HepG2 (cell line): ENCODE data around the gene CALM1. TPM values are rescaled to one million over a fixed set of nuclear protein-coding genes. Genes with fewer than 3 reads are reported as not detected.

ENCODE experiments used
- MBNL3 ChIP-seq: fragments of 250-450 bp; sonication (Bioruptor Pico); conservative IDR thresholded peaks from 2 replicates; pipeline ENCODE4 v1.8.0; 2022; ENCODE audit warnings: mild to moderate bottlenecking, inconsistent platforms
- NR2F2 ChIP-seq: IDR thresholded peaks from 2 replicates; pipeline ENCODE4 v1.6.1; 2012; ENCODE audit warnings: low read depth, inconsistent platforms, borderline replicate concordance
- NR2F6 ChIP-seq, 2 experiments: IDR thresholded peaks; 2 replicates each; pipeline ENCODE4 v1.6.1; 2016; ENCODE audit warnings: antibody characterized with exemption in 1 of 2, mild to moderate bottlenecking in 1 of 2
- NR3C1 ChIP-seq: sonication (generic); formaldehyde crosslinking; IDR thresholded peaks from 2 replicates; pipeline ENCODE4 v1.4.0; 2020; ENCODE audit warnings: missing genetic modification reagents
- POLR2AphosphoS5 ChIP-seq: IDR thresholded peaks from 2 replicates; pipeline ENCODE4 v1.6.1; 2012; ENCODE audit warnings: low read depth, low read length
- RFXANK ChIP-seq: IDR thresholded peaks from 2 replicates; pipeline ENCODE4 v1.6.1; 2016
- SOX6 ChIP-seq, 2 experiments: fragments of 450-650 bp in 1 of 2; sonication (generic) in 1 of 2; formaldehyde crosslinking in 1 of 2; IDR thresholded peaks; 2 replicates each; pipeline versions ENCODE4 v1.4.0 to v1.6.1; 2017 to 2020; ENCODE audit warnings: antibody characterized with exemption in 1 of 2, mild to moderate bottlenecking in 1 of 2, missing genetic modification reagents in 1 of 2
- TMF1 ChIP-seq: sonication (generic); formaldehyde crosslinking; IDR thresholded peaks from 2 replicates; pipeline ENCODE4 v1.8.1; 2022; ENCODE audit warnings: low read depth, missing genetic modification reagents
- ZNF354B ChIP-seq: sonication (generic); formaldehyde crosslinking; IDR thresholded peaks from 2 replicates; pipeline ENCODE4 v1.8.0; 2022; ENCODE audit warnings: mild to moderate bottlenecking, missing genetic modification reagents
- polyA plus RNA-seq, 8 experiments: library from polyadenylated mRNA; depleted of rRNA in 3 of 8; stranded (reverse) in 7 of 8; unstranded in 1 of 8; fragments of >200 nt; fragmentation: Illumina TruSeq in 4 of 8; extraction: Trizol in 4 of 8; gene quantifications; 2 replicates each; pipeline versions ENCODE4 v1.2.1 to v1.2.3, GENCODE V29; 2011 to 2016; ENCODE audit warnings: low read depth in 4 of 8, missing spikeins in 1 of 8, mixed read lengths in 1 of 8; ENCODE audit not compliant: insufficient read depth in 1 of 8
- total RNA-seq, 5 experiments: library from RNA; depleted of rRNA; stranded (reverse); fragments of >200 nt; fragmentation: Illumina TruSeq; extraction: Trizol; gene quantifications; 2 replicates each; pipeline ENCODE4 v1.2.3, GENCODE V29; 2016; ENCODE audit warnings: low read depth in 1 of 5
- TF ChIP-seq, protein P1 (sequence below): sonication (generic); formaldehyde crosslinking; IDR thresholded peaks from 2 replicates; pipeline ENCODE4 v1.4.0; 2020; ENCODE audit warnings: missing genetic modification reagents, borderline replicate concordance
- TF ChIP-seq, protein P2 (sequence below): sonication (generic); formaldehyde crosslinking; IDR thresholded peaks from 2 replicates; pipeline ENCODE4 v1.4.0; 2020; ENCODE audit warnings: mild to moderate bottlenecking, missing genetic modification reagents, borderline replicate concordance
- TF ChIP-seq, protein P3 (sequence below): sonication (generic); formaldehyde crosslinking; IDR thresholded peaks from 2 replicates; pipeline ENCODE4 v1.8.0; 2022; ENCODE audit warnings: missing genetic modification reagents, mild to moderate bottlenecking, inconsistent platforms, borderline replicate concordance

CALM1 gene
- total and polyA plus RNA-seq, 2 of the 13 experiments (the other 11 are each of a cell fraction or from before 2014, with no cell fraction given), result 110 to 238 TPM

DNA sequence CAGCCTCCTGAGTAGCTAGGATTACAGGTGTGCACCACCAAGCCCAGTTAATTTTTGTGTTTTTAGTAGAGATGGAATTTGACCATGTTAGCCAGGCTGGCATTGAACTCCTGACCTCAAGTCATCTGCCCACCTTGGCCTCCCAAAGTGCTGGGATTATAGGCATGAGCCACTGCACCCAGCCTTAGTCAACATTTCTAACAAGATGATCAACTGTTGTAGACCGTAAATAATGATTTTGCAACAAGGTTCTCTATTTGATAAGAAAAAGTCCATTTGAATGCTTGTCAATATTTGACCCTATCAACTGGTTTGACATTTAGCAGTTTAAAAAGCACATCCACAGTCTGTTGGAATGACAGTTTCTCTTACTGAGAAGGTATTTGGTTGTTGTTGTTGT is 39.9 kb upstream of the CALM1 start (continued):
- TF ChIP-seq, protein P1, sequence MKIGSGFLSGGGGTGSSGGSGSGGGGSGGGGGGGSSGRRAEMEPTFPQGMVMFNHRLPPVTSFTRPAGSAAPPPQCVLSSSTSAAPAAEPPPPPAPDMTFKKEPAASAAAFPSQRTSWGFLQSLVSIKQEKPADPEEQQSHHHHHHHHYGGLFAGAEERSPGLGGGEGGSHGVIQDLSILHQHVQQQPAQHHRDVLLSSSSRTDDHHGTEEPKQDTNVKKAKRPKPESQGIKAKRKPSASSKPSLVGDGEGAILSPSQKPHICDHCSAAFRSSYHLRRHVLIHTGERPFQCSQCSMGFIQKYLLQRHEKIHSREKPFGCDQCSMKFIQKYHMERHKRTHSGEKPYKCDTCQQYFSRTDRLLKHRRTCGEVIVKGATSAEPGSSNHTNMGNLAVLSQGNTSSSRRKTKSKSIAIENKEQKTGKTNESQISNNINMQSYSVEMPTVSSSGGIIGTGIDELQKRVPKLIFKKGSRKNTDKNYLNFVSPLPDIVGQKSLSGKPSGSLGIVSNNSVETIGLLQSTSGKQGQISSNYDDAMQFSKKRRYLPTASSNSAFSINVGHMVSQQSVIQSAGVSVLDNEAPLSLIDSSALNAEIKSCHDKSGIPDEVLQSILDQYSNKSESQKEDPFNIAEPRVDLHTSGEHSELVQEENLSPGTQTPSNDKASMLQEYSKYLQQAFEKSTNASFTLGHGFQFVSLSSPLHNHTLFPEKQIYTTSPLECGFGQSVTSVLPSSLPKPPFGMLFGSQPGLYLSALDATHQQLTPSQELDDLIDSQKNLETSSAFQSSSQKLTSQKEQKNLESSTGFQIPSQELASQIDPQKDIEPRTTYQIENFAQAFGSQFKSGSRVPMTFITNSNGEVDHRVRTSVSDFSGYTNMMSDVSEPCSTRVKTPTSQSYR, result no peak
- TF ChIP-seq MBNL3, result no peak
- TF ChIP-seq, protein P2, sequence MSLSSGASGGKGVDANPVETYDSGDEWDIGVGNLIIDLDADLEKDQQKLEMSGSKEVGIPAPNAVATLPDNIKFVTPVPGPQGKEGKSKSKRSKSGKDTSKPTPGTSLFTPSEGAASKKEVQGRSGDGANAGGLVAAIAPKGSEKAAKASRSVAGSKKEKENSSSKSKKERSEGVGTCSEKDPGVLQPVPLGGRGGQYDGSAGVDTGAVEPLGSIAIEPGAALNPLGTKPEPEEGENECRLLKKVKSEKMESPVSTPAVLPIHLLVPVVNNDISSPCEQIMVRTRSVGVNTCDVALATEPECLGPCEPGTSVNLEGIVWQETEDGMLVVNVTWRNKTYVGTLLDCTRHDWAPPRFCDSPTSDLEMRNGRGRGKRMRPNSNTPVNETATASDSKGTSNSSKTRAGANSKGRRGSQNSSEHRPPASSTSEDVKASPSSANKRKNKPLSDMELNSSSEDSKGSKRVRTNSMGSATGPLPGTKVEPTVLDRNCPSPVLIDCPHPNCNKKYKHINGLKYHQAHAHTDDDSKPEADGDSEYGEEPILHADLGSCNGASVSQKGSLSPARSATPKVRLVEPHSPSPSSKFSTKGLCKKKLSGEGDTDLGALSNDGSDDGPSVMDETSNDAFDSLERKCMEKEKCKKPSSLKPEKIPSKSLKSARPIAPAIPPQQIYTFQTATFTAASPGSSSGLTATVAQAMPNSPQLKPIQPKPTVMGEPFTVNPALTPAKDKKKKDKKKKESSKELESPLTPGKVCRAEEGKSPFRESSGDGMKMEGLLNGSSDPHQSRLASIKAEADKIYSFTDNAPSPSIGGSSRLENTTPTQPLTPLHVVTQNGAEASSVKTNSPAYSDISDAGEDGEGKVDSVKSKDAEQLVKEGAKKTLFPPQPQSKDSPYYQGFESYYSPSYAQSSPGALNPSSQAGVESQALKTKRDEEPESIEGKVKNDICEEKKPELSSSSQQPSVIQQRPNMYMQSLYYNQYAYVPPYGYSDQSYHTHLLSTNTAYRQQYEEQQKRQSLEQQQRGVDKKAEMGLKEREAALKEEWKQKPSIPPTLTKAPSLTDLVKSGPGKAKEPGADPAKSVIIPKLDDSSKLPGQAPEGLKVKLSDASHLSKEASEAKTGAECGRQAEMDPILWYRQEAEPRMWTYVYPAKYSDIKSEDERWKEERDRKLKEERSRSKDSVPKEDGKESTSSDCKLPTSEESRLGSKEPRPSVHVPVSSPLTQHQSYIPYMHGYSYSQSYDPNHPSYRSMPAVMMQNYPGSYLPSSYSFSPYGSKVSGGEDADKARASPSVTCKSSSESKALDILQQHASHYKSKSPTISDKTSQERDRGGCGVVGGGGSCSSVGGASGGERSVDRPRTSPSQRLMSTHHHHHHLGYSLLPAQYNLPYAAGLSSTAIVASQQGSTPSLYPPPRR, result peak; percentile 71; the same call in 1 of the 2 replicates
- no peak for TF ChIP-seq POLR2AphosphoS5
- TF ChIP-seq RFXANK (CRISPR knock-in tag), result no peak
- 0 out of 2 replicates have a peak, but pooled peaks have one; percentile 40 for TF ChIP-seq NR2F2
- TF ChIP-seq TMF1, result no peak
- TF ChIP-seq ZNF354B (CRISPR knock-in tag), result no peak
- TF ChIP-seq NR2F6 (IDR thresholded peaks at IDR 0.05), result peak; percentile 32; the same call in 1 of the 2 replicates
- no peak for TF ChIP-seq NR2F6 (CRISPR knock-in tag; IDR thresholded peaks at IDR 0.05)
- TF ChIP-seq NR3C1, result no peak
- TF ChIP-seq, protein P3, sequence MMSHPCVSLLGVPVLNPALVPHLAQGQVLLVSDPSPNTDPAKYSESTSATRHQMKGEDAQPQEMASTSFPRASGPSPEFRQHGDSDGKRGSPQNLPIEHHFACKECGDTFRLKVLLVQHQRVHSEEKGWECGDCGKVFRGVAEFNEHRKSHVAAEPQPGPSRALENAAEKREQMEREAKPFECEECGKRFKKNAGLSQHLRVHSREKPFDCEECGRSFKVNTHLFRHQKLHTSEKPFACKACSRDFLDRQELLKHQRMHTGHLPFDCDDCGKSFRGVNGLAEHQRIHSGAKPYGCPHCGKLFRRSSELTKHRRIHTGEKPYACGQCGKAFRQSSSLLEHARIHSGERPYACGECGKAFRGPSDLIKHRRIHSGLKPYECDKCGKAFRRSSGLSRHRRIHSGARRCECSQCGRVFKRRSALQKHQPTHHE, result no peak
- no peak for TF ChIP-seq SOX6 (IDR thresholded peaks at IDR 0.05)
- peak; percentile 41; the same call in 1 of the 2 replicates for TF ChIP-seq SOX6 (CRISPR knock-in tag; IDR thresholded peaks at IDR 0.05)
- TF ChIP-seq, all 625 proteins: peak for 10
